Measurements from ENCODE around the gene LCOR.

DNA sequence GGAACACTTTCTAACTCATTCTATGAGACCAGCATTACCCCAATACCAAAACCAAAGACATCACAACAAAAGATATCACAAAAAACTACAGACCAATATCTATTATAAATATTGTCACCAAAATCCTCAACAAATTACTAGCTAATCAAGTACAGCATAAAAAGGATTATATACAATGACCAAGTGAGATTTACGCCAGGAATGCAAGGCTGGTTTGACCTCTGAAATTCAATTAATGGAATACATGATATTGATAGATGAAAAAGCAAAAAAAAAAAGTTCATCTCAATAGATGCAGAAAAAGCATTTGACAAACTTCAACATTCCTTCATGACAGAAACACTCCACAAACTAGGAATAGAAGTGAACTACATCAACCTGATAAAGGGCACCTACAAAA is 175.3 kb downstream of the LCOR start:
- TF ChIP-seq, protein P1, sequence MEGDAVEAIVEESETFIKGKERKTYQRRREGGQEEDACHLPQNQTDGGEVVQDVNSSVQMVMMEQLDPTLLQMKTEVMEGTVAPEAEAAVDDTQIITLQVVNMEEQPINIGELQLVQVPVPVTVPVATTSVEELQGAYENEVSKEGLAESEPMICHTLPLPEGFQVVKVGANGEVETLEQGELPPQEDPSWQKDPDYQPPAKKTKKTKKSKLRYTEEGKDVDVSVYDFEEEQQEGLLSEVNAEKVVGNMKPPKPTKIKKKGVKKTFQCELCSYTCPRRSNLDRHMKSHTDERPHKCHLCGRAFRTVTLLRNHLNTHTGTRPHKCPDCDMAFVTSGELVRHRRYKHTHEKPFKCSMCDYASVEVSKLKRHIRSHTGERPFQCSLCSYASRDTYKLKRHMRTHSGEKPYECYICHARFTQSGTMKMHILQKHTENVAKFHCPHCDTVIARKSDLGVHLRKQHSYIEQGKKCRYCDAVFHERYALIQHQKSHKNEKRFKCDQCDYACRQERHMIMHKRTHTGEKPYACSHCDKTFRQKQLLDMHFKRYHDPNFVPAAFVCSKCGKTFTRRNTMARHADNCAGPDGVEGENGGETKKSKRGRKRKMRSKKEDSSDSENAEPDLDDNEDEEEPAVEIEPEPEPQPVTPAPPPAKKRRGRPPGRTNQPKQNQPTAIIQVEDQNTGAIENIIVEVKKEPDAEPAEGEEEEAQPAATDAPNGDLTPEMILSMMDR (conservative IDR thresholded peaks at IDR 0.05 in 1 of 2, IDR thresholded peaks at IDR 0.05 in 1 of 2; ENCODE audit: low read depth in 1 of 2, low read length in 2 of 2) = no peak
- TF ChIP-seq EZH2 (IDR thresholded peaks at IDR 0.05; ENCODE audit: low read length, missing control alignments) = no peak

All from fibroblast of lung (primary cell).